AG04449 (cell line): ENCODE results near the gene GOLT1A.

Experiments
- CTCF ChIA-PET: fragments of 350-600 bp; formaldehyde crosslinking; extraction: SDS; loops from one replicate; lab custom pipeline; 2021; ENCODE audit warnings: antibody characterized with exemption; lab: Yijun Ruan, JAX
- POLR2A ChIA-PET: fragments of 400-600, 350-600 bp; formaldehyde crosslinking; extraction: SDS; loops from one replicate; lab custom pipeline; 2020; ENCODE audit warnings: antibody characterized with exemption, inconsistent platforms; lab: Yijun Ruan, JAX
- DNase-seq: peaks from one replicate; pipeline ENCODE4 v3.0.0-alpha.2; 2010; ENCODE audit warnings: low read depth, low spot score
- H3K4me3 ChIP-seq: 2 replicates; pipeline ENCODE4 v1.5.1; 2011; ENCODE audit warnings: low read depth, mild to moderate bottlenecking, control low read depth, low read length
- CTCF ChIP-seq: IDR thresholded peaks from one replicate; pipeline ENCODE4 v1.5.1; 2011; ENCODE audit warnings: mild to moderate bottlenecking, moderate library complexity, low read length, control low read depth, inconsistent platforms; ENCODE audit not compliant: insufficient read depth; ENCODE audit errors: missing control alignments

Gene GOLT1A

GRCh38 chr1:204186597-204186996 is 27.2 kb downstream of the GOLT1A start:
- no peak for TF ChIP-seq CTCF
- ChIA-PET POLR2A (no interaction called here), CTCF (interaction anchor here (1.0 to 10.2 kb wide), 5 partner anchors 12 to 177 kb away, joined by 3 to 112 read pairs (median 4); no protein-coding TSS in a partner anchor)
- no peak for DNase-seq
- H3K4me3 ChIP-seq = no peak overlapping the region

- DNase-seq = no peak
- TF ChIP-seq CTCF = no peak
- no peak overlapping the region for H3K4me3 ChIP-seq
- CTCF ChIA-PET = interaction anchor here (1.8 to 3.8 kb wide), 3 partner anchors 13 to 25 kb away, joined by 4 to 31 read pairs (median 9); no protein-coding TSS in a partner anchor
- POLR2A ChIA-PET = no interaction called here
Observed at GRCh38 chr1:204181116-204181515, 32.7 kb downstream of the GOLT1A start.

- POLR2A ChIA-PET = interaction anchor here (0.6 kb wide), 1 partner anchor 232 kb away, joined by 4 read pairs; no protein-coding TSS in a partner anchor
- CTCF ChIA-PET = interaction anchor here (1.1 to 3.8 kb wide), 5 partner anchors 12 to 218 kb away, joined by 3 to 31 read pairs (median 4); no protein-coding TSS in a partner anchor
- TF ChIP-seq CTCF = no peak
- DNase-seq = no peak
- no peak overlapping the region for H3K4me3 ChIP-seq
Observed at GRCh38 chr1:204180133-204180532, 33.7 kb downstream of the GOLT1A start.

- no peak for TF ChIP-seq CTCF
- DNase-seq = no peak
- POLR2A ChIA-PET = no interaction called here
- CTCF ChIA-PET = interaction anchor here (0.8 to 3.8 kb wide), 7 partner anchors 11 to 220 kb away, joined by 3 to 31 read pairs (median 3); no protein-coding TSS in a partner anchor
- H3K4me3 ChIP-seq = no peak overlapping the region
Observed at GRCh38 chr1:204178487-204179281, 35.1 kb downstream of the GOLT1A start.

GRCh38 chr1:204177133-204177532 is 36.7 kb downstream of the GOLT1A start:
- ChIA-PET POLR2A (no interaction called here), CTCF (interaction anchor here (0.8 to 8.1 kb wide), 5 partner anchors 11 to 326 kb away, joined by 3 to 83 read pairs (median 4); partner anchors contain the start of gene REN)
- no peak for DNase-seq
- TF ChIP-seq CTCF = no peak
- H3K4me3 ChIP-seq = no peak overlapping the region

GRCh38 chr1:204176049-204176448 is 37.7 kb downstream of the GOLT1A start:
- no peak for DNase-seq
- no peak overlapping the region for H3K4me3 ChIP-seq
- CTCF ChIA-PET = interaction anchor here (1.2 to 8.1 kb wide), 6 partner anchors 10 to 327 kb away, joined by 3 to 83 read pairs (median 6); partner anchors contain the start of genes GOLT1A and REN
- no peak for TF ChIP-seq CTCF
- POLR2A ChIA-PET = no interaction called here
